Neural cell (in vitro differentiated cells): ENCODE results near the gene MAPK9. TPM values are rescaled to one million over a fixed set of nuclear protein-coding genes. Genes with fewer than 3 reads are reported as not detected.

ENCODE experiments used
- H2AFZ ChIP-seq: fragments of 200-600, 300-800 bp; sonication (generic), shearing (Covaris generic); 2 replicates; pipeline ENCODE4 v1.6.0; 2014; ENCODE audit warnings: low read depth, mild to moderate bottlenecking, antibody characterized with exemption, low read length, moderate library complexity
- H3F3A ChIP-seq: fragments of 200-600 bp; shearing (Covaris generic); 2 replicates; pipeline ENCODE4 v1.6.1; 2016; ENCODE audit warnings: mild to moderate bottlenecking, moderate library complexity, mixed read lengths, antibody characterized with exemption, low read length; ENCODE audit not compliant: insufficient read depth, poor library complexity, severe bottlenecking
- H3K27ac ChIP-seq: fragments of 200-600, 300-800 bp; sonication (generic), shearing (Covaris generic); 2 replicates; pipeline ENCODE4 v1.5.1; 2014; ENCODE audit warnings: mild to moderate bottlenecking, low read length, moderate library complexity
- H3K27me3 ChIP-seq: fragments of 300-800, 200-600 bp; sonication (generic), shearing (Covaris generic); 2 replicates; pipeline ENCODE4 v1.6.0; 2014; ENCODE audit warnings: mild to moderate bottlenecking, low read depth, low read length, moderate library complexity; ENCODE audit not compliant: insufficient read depth
- H3K36me3 ChIP-seq: fragments of 300-800, 200-600 bp; sonication (generic), shearing (Covaris generic); 2 replicates; pipeline ENCODE4 v1.5.1; 2014; ENCODE audit warnings: mild to moderate bottlenecking, antibody characterized with exemption, low read length, moderate library complexity; ENCODE audit not compliant: insufficient read depth
- H3K4me2 ChIP-seq: fragments of 300-800, 200-600 bp; sonication (generic), shearing (Covaris generic); 2 replicates; pipeline ENCODE4 v1.6.0; 2014; ENCODE audit warnings: mild to moderate bottlenecking, low read length
- H3K4me3 ChIP-seq: fragments of 300-800, 200-600 bp; sonication (generic), shearing (Covaris generic); 2 replicates; pipeline ENCODE4 v1.5.1; 2014; ENCODE audit warnings: mild to moderate bottlenecking, low read length, moderate library complexity
- H3K79me2 ChIP-seq: fragments of 200-600 bp; shearing (Covaris generic); replicated peaks from 2 replicates; pipeline ENCODE4 v1.6.0; 2014; ENCODE audit warnings: mild to moderate bottlenecking, low read length, moderate library complexity; ENCODE audit not compliant: insufficient read depth
- H3K9ac ChIP-seq: fragments of 300-800, 200-600 bp; sonication (generic), shearing (Covaris generic); 2 replicates; pipeline ENCODE4 v1.6.1; 2016; ENCODE audit warnings: mild to moderate bottlenecking, low read length, mixed read lengths
- H3K9me2 ChIP-seq: fragments of 200-600 bp; shearing (Covaris generic); 2 replicates; pipeline ENCODE4 v1.6.1; 2016; ENCODE audit warnings: mild to moderate bottlenecking, low read length, mixed read lengths; ENCODE audit not compliant: insufficient read depth
- H3K9me3 ChIP-seq: fragments of 200-600, 300-800 bp; sonication (generic), shearing (Covaris generic); 2 replicates; pipeline ENCODE4 v1.6.1; 2016; ENCODE audit warnings: mild to moderate bottlenecking, mixed run types, low read length, moderate library complexity, mixed read lengths
- H4K20me1 ChIP-seq: fragments of 200-600 bp; shearing (Covaris generic); 2 replicates; pipeline ENCODE4 v1.6.1; 2016; ENCODE audit warnings: mild to moderate bottlenecking, mixed run types; ENCODE audit not compliant: insufficient read depth
- CTCF ChIP-seq: fragments of 450-650 bp; IDR thresholded peaks from 2 replicates; pipeline ENCODE4 v1.5.1; 2014; ENCODE audit warnings: antibody characterized with exemption, mild to moderate bottlenecking, moderate library complexity; ENCODE audit not compliant: poor library complexity, severe bottlenecking
- EP300 ChIP-seq: fragments of 450-650 bp; conservative IDR thresholded peaks from 2 replicates; pipeline ENCODE4 v1.6.1; 2014; ENCODE audit warnings: antibody characterized with exemption, mild to moderate bottlenecking, moderate library complexity; ENCODE audit not compliant: poor library complexity, severe bottlenecking
- EZH2 ChIP-seq: fragments of 200-600, 300-800 bp; shearing (Covaris generic), sonication (generic); IDR thresholded peaks from 2 replicates; pipeline ENCODE4 v1.6.1; 2014; ENCODE audit warnings: antibody characterized with exemption, low read length, borderline replicate concordance, mild to moderate bottlenecking; ENCODE audit not compliant: insufficient read depth, poor library complexity, severe bottlenecking
- MXI1 ChIP-seq: fragments of 450-650 bp; conservative IDR thresholded peaks from 2 replicates; pipeline ENCODE4 v1.6.1; 2014; ENCODE audit warnings: antibody characterized with exemption, mild to moderate bottlenecking; ENCODE audit not compliant: poor library complexity, severe bottlenecking
- POLR2AphosphoS5 ChIP-seq: IDR thresholded peaks from 2 replicates; pipeline ENCODE4 v1.6.1; 2012
- RAD21 ChIP-seq: fragments of 450-650 bp; conservative IDR thresholded peaks from 2 replicates; pipeline ENCODE4 v1.6.1; 2014; ENCODE audit warnings: antibody characterized with exemption, mild to moderate bottlenecking, moderate library complexity
- REST ChIP-seq: IDR thresholded peaks from 2 replicates; pipeline ENCODE4 v1.6.1; 2012; ENCODE audit warnings: borderline replicate concordance
- SMC3 ChIP-seq: fragments of 450-650 bp; conservative IDR thresholded peaks from 2 replicates; pipeline ENCODE4 v1.6.1; 2014; ENCODE audit warnings: antibody characterized with exemption, mild to moderate bottlenecking, moderate library complexity; ENCODE audit not compliant: poor library complexity
- TAF1 ChIP-seq: IDR thresholded peaks from 2 replicates; pipeline ENCODE4 v1.6.1; 2012; ENCODE audit warnings: low read depth
- polyA plus RNA-seq: library from polyadenylated mRNA; depleted of rRNA; stranded (reverse); fragments of >200 nt; gene quantifications from 2 replicates; pipeline ENCODE4 v1.2.3, GENCODE V29; 2014

The MAPK9 gene
- polyA plus RNA-seq, 1 donor from 2014 or later = 73.9 TPM

- Histone ChIP-seq H3F3A (no peaks in the 10 kb centered on the region), H3K36me3 (no peaks in the 10 kb centered on the region), H3K79me2 (no peaks in the 10 kb centered on the region), H3K9me2 (no peaks in the 10 kb centered on the region), H3K9me3 (no peaks in the 10 kb centered on the region), H2AFZ (no peak overlapping the region), H3K27ac (no peak overlapping the region), H3K4me2 (no peak overlapping the region), H3K4me3 (no peak overlapping the region), H4K20me1 (no peaks in the 10 kb centered on the region), H3K27me3 (no peaks in the 10 kb centered on the region), H3K9ac (no peak overlapping the region)
- TF ChIP-seq RAD21 (no peak), REST (no peak), POLR2AphosphoS5 (no peak), EP300 (no peak), TAF1 (no peak), SMC3 (no peak), EZH2 (no peak), MXI1 (no peak), CTCF (no peak)
Observed at GRCh38 chr5:180204276-180204819, 87.5 kb downstream of the MAPK9 start.

GRCh38 chr5:180202939-180203573 is 88.8 kb downstream of the MAPK9 start:
- Histone ChIP-seq H3K9me2 (no peaks in the 10 kb centered on the region), H3K27me3 (no peaks in the 10 kb centered on the region), H3K9ac (no peak overlapping the region), H3K79me2 (no peaks in the 10 kb centered on the region), H2AFZ (no peak overlapping the region), H3K27ac (no peak overlapping the region), H3F3A (no peaks in the 10 kb centered on the region), H3K4me3 (no peak overlapping the region), H3K9me3 (no peaks in the 10 kb centered on the region), H4K20me1 (no peaks in the 10 kb centered on the region), H3K36me3 (no peaks in the 10 kb centered on the region), H3K4me2 (no peak overlapping the region)
- no peak for TF ChIP-seq CTCF
- TF ChIP-seq EP300 = no peak
- TF ChIP-seq EZH2 = no peak
- no peak for TF ChIP-seq MXI1
- no peak for TF ChIP-seq SMC3
- TF ChIP-seq RAD21 = no peak
- no peak for TF ChIP-seq TAF1
- TF ChIP-seq REST = no peak
- TF ChIP-seq POLR2AphosphoS5 = no peak
